ENCODE results near the gene NCAPH2. TPM values are rescaled to one million over a fixed set of nuclear protein-coding genes. Genes with fewer than 3 reads are reported as not detected.

The NCAPH2 gene
- total and polyA plus RNA-seq, 8 donors: 41.6 to 52.9 (median 45.1) TPM

- H3K36me3 ChIP-seq: no peaks in the 10 kb centered on the region
- H3K4me1 ChIP-seq: peaks cover 5 to 15% of the 10 kb centered on the region in 2 donors
- DNase-seq (peak in 1 of 4 donors; percentile 81), ATAC-seq (no peak)
- no peaks in the 10 kb centered on the region for H3K9me3 ChIP-seq
- peak overlapping the region; percentile 36 to 67 for H3K4me3 ChIP-seq
- no peak overlapping the region for H3K27ac ChIP-seq
- peaks cover 22 to 80% of the 10 kb centered on the region in 2 donors for H3K27me3 ChIP-seq
- no peak for TF ChIP-seq CTCF (IDR thresholded peaks at IDR 0.05)
- intact Hi-C loops (cut with DNase I): no loop called here
These were observed 27.0 kb upstream of the NCAPH2 start for GRCh38 chr22:50481045-50481439.

GRCh38 chr22:50481440-50482106 lies 26.5 kb upstream of the NCAPH2 start, which contains the start of gene ADM2:
Gene ADM2 (plus strand): TSS chr22:50481543. CDS start chr22:50481848, 305 bp downstream.
- Histone ChIP-seq H3K27ac (no peak within 1 kb of the TSS), H3K9me3 (no peaks in the 10 kb centered on the region), H3K36me3 (no peaks in the 10 kb centered on the region), H3K27me3 (peaks cover 22 to 82% of the 10 kb centered on the region in 2 donors), H3K4me3 (peak within 1 kb of the TSS; percentile 36 to 67), H3K4me1 (peaks cover 5 to 15% of the 10 kb centered on the region in 2 donors)
- TF ChIP-seq CTCF (IDR thresholded peaks at IDR 0.05): no peak
- ATAC-seq (peak; percentile 73), DNase-seq (peak in 2 of 4 donors; percentile 41 to 92)
- intact Hi-C loops (cut with DNase I): no loop called here

GRCh38 chr22:50482107-50483074 lies 25.6 kb upstream of the NCAPH2 start:
- Histone ChIP-seq H3K4me1 (peaks cover 5 to 15% of the 10 kb centered on the region in 2 donors), H3K36me3 (no peaks in the 10 kb centered on the region), H3K27ac (no peak overlapping the region), H3K9me3 (no peaks in the 10 kb centered on the region), H3K27me3 (peaks cover 22 to 91% of the 10 kb centered on the region in 2 donors), H3K4me3 (peak overlapping the region; percentile 36 to 67)
- DNase-seq: peak in 1 of 4 donors; percentile 80
- ATAC-seq: no peak
- TF ChIP-seq CTCF (IDR thresholded peaks at IDR 0.05): no peak
- intact Hi-C loops (cut with DNase I): no loop called here

- no peak overlapping the region for H3K4me3 ChIP-seq
- H3K9me3 ChIP-seq: no peaks in the 10 kb centered on the region
- DNase-seq (no peak), ATAC-seq (no peak)
- H3K27ac ChIP-seq: no peak overlapping the region
- peaks cover 5 to 15% of the 10 kb centered on the region in 2 donors for H3K4me1 ChIP-seq
- H3K27me3 ChIP-seq: peaks cover 22 to 93% of the 10 kb centered on the region in 2 donors
- no peak for TF ChIP-seq CTCF (IDR thresholded peaks at IDR 0.05)
- intact Hi-C loops (cut with DNase I): no loop called here
- no peaks in the 10 kb centered on the region for H3K36me3 ChIP-seq
These were observed 24.9 kb upstream of the NCAPH2 start for GRCh38 chr22:50483106-50483505.

- Histone ChIP-seq H3K36me3 (no peaks in the 10 kb centered on the region), H3K9me3 (no peaks in the 10 kb centered on the region), H3K27me3 (peaks cover 22 to 94% of the 10 kb centered on the region in 2 donors), H3K4me3 (no peak overlapping the region), H3K27ac (no peak overlapping the region), H3K4me1 (peaks cover 5 to 15% of the 10 kb centered on the region in 2 donors)
- no peak for DNase-seq
- no peak for TF ChIP-seq CTCF (IDR thresholded peaks at IDR 0.05)
- intact Hi-C loops (cut with DNase I): no loop called here
- no peak for ATAC-seq
These were observed 24.5 kb upstream of the NCAPH2 start for GRCh38 chr22:50483556-50483955.

Measured in left lung (tissue), 10 donors.